Sigmoid colon (tissue), 4 donors: Measurements from ENCODE around the gene OR10X1.

Source experiments
- POLR2A ChIP-seq, 2 donors: fragments of 450-650 bp; IDR thresholded peaks; one replicate each; pipeline ENCODE4 v1.6.1; 2016; ENCODE audit warnings: antibody characterized with exemption in 2 of 2, mild to moderate bottlenecking in 2 of 2, moderate library complexity in 2 of 2
- POLR2AphosphoS5 ChIP-seq, 4 donors: sonication (generic); formaldehyde crosslinking; IDR thresholded peaks; one replicate each; pipeline ENCODE4 v1.6.1; 2017; ENCODE audit warnings: antibody characterized with exemption in 4 of 4
- TF ChIP-seq, protein P1 (sequence below), 4 experiments: fragments of 450-650 bp in 3 of 4; fragments of 200-600 bp in 1 of 4; IDR thresholded peaks; one replicate each; pipeline ENCODE4 v1.5.1; 2016 to 2019; ENCODE audit warnings: antibody characterized with exemption in 4 of 4, mild to moderate bottlenecking in 3 of 4, moderate library complexity in 2 of 4

GRCh38 chr1:158563853-158564252 is 15.8 kb downstream of the OR10X1 start:
- TF ChIP-seq POLR2A (IDR thresholded peaks at IDR 0.05) (no peak), POLR2AphosphoS5 (IDR thresholded peaks at IDR 0.05) (no peak)
- TF ChIP-seq, protein P1, sequence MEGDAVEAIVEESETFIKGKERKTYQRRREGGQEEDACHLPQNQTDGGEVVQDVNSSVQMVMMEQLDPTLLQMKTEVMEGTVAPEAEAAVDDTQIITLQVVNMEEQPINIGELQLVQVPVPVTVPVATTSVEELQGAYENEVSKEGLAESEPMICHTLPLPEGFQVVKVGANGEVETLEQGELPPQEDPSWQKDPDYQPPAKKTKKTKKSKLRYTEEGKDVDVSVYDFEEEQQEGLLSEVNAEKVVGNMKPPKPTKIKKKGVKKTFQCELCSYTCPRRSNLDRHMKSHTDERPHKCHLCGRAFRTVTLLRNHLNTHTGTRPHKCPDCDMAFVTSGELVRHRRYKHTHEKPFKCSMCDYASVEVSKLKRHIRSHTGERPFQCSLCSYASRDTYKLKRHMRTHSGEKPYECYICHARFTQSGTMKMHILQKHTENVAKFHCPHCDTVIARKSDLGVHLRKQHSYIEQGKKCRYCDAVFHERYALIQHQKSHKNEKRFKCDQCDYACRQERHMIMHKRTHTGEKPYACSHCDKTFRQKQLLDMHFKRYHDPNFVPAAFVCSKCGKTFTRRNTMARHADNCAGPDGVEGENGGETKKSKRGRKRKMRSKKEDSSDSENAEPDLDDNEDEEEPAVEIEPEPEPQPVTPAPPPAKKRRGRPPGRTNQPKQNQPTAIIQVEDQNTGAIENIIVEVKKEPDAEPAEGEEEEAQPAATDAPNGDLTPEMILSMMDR (IDR thresholded peaks at IDR 0.05) = no peak
